HG03442 (cell line): Measurements from ENCODE around the gene ARMC3.

Source experiments
- ATAC-seq: cut with Tn5 transposase; IDR thresholded peaks from one replicate; pipeline ENCODE4 v1.9.1; 2021; ENCODE audit warnings: mild to moderate bottlenecking, moderate library complexity; ENCODE audit not compliant: unreplicated experiment

The ARMC3 gene

DNA sequence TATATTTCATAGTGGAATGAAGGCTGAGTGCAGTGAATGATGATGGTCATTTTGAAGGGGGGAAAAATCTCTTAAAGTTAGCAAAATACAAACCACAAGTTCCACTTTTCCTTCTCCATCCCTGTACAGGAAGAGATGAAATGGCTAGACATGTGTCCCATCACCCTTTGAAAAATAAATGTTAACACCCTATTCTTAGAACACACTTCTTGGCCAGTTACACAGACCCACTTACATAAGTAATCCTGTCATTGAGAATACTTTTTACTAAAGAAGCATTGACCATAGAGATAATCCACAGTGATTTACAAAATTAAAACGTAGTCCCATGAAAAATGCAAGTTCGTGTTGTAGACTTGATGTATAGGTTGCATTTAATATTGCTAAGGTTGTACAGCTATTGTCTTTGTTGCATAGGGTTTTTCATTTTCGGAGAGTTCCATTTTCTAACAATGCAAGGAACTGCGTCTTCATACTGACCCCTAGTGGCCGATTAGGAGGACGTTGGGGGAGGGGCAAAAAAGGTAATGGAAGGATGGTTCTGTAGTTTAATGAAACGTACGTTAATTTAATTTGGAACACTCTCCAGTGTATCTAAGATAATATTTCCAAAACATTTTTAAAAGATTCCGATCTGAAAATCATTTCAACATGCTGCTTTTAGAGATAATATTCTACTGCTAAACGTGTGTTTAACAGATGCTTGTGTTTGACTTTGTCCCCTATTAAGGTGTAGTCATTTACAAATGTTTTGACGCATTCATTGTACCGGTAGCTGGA is 60.9 kb downstream of the ARMC3 start:
- ATAC-seq, result no peak

GRCh38 chr10:22990443-22990842 is 62.6 kb downstream of the ARMC3 start:
- ATAC-seq, result no peak

GRCh38 chr10:22992075-22992474 is 64.2 kb downstream of the ARMC3 start:
- peak; percentile 89 for ATAC-seq

GRCh38 chr10:22992621-22993020 is 64.8 kb downstream of the ARMC3 start:
- ATAC-seq, result no peak

GRCh38 chr10:22993314-22993713 is 65.5 kb downstream of the ARMC3 start:
- ATAC-seq, result no peak

DNA sequence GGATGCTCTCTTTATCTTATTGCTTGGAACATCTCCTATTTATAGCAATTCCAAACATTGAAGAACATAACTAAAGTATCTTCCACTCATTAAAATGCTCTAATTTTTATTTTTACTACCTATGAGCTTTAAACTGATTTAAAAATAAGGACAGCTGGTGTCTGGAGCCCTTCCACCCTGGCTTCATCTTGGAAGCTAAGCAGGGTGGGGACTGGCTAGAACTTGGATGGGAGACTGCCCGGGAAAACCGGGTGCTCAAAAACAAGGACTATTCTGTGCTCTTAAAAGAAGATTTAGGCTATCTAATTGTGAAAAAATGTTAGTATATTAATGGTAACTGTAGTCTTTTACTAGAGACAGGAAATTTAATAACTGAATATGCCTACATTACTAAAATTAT is 69.2 kb downstream of the ARMC3 start:
- no peak for ATAC-seq

DNA sequence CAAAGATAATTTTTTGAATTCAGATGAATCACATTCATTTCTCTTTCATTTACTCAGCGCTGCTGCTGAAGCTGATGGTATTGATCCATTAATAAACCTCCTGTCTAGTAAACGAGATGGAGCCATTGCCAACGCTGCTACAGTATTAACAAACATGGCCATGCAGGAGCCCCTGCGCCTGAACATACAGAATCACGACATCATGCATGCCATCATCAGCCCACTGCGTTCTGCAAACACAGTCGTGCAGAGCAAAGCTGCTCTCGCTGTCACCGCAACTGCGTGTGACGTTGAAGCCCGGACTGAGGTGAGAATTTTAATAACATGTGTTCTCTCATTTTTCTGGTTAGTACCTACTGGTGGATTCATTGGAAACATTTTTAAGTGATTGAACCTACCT is 70.2 kb downstream of the ARMC3 start:
- ATAC-seq, result no peak

DNA sequence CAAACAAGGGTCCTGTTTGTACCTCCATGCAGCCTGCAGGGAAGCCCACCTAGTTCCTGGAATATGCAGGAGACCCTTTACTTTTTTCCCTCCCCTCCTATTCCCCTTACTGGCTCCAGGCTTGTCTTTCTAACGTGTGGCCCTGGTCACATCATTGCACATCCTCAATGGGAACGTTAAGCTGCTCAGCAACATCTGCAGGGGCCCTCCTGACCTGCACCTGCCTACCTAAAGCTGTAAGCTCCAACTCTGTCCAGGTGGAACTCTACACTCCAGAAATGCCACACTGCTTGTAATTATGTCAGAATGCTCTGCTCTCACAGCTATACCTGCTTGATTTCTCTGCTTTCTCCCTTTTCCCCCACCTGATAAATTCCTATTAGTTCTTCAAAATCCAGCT is 72.1 kb downstream of the ARMC3 start:
- no peak for ATAC-seq

- no peak for ATAC-seq
Measured at GRCh38 chr10:23001901-23002516, 74.2 kb downstream of the ARMC3 start.

DNA sequence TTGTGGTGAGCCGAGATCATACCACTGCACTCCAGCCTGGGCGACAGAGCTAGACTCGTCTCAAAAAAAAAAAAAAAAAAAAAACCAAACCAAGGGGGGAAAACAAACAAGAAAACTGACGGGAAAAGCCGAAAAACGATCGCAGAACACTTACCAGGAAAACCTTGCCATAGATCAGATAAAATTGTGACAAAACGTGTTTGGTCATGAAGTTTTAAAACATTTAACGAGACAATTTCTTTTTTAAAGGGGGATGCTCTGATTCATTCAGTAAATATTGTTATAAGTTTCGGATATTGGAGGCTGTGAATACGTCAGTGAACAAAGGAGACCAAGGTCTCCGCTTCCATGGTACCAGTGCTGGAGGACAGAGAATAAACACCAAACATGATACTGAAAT is 77.3 kb downstream of the ARMC3 start:
- ATAC-seq, result no peak

- no peak for ATAC-seq
Measured at GRCh38 chr10:23013581-23014335, 85.9 kb downstream of the ARMC3 start.

GRCh38 chr10:23015021-23015707 is 87.3 kb downstream of the ARMC3 start:
- peak; percentile 98 for ATAC-seq

DNA sequence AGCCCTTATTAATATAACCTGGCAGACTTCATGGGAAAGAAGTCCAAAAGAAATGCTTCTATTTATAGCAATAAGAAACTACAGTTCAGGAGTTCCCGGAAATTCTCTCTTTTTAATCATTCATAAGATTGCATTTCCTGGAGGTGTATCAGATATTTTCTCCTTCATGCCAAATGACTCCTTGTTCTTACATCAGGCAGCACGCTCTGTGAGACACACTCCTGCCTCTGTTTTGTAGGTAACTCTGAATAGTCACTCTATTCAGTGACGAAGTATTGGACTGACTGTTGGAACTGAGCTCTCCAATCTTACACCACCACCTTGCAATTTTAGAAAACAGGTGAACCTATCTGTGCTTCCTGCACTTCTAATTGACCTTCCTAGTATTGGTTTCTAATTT is 88.8 kb downstream of the ARMC3 start:
- no peak for ATAC-seq

DNA sequence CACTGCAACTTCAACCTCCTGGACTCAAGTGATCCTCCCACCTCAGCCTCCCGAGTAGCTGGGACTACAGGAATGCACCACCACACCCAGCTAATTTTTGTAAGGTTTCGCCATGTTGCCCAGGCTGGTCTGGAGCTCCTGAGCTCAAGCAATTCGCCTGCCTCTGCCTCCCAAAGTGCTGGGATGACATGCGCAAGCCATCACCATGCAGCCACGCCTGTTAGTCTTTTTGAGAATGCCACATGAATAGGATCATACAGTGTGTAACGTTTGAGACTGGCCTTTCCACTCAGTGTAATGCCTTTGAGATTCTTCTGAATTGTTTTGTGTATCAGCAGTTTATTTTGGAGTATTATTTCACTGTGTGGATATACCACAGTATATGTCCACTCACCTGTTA is 91.8 kb downstream of the ARMC3 start:
- ATAC-seq, result no peak

- ATAC-seq, result no peak
Measured at GRCh38 chr10:23021430-23021829, 93.6 kb downstream of the ARMC3 start.

- no peak for ATAC-seq
Measured at GRCh38 chr10:23024002-23024401, 96.1 kb downstream of the ARMC3 start.

DNA sequence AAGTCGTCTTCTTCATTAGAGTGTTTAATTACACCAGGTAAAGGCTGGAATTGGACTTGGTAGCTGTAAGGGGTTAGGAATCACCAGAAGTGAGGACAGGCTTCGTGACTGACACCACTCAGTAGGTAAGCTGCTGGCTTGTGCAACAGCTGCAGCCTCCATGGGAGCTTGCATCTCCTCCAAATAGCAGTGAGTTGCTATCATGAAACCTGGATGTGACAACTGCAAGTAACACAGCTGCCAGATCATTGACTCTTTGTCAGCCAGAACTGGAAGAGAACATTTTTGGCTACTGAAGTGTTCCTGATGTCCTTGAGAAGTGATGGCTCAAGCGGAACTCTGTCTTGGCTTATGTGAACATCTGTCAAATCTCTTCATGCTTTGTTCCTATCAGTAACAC is 103.5 kb downstream of the ARMC3 start:
- ATAC-seq, result no peak

GRCh38 chr10:23034790-23035189 is 106.9 kb downstream of the ARMC3 start:
- ATAC-seq, result no peak

GRCh38 chr10:23035569-23035968 is 107.7 kb downstream of the ARMC3 start:
- ATAC-seq, result no peak

DNA sequence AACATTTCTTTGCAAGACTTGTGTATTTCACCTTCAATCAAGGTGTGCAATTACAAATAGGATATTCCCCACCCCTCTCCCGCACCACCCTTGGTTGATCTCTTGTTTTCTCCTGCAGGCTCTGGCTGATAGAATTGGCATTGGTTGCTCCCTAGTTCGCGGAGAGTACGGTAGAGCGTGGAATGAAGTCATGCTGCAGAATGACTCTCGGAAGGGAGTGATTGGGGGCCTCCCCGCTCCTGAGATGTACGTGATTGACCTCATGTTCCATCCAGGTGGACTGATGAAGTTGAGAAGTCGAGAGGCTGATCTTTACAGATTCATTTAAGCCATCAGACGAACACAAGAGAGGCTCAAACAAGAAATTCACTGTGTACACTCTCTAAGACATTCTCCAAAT is 109.3 kb downstream of the ARMC3 start:
- ATAC-seq, result no peak

DNA sequence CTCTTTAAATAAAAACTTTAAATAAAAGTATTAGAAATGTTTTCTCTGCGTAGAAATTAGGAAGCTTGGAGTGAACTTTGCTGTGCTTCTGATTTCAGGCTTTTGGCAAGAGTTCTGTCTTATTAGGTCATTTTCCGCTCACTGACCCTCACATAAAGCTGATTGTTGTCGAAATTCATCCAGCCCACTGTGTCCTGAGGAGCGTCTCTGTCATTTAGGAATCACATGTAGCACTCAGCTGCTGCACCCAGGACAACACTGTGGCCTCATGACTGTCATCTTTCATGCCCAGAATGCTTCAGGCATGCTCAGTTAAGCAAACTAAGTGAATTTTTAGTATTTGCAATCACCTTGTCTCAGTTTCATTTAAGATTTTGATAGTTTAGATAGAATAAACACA is 109.7 kb downstream of the ARMC3 start:
- ATAC-seq, result no peak
